ENCODE data around the gene RAD50. TPM values are rescaled to one million over a fixed set of nuclear protein-coding genes. Genes with fewer than 3 reads are reported as not detected.
A peak's percentile ranks its signal among the peaks of the same experiment; 100 is the strongest.
"Not testable (repeated sequence)": the region's sequence is repeated elsewhere in the genome, so short reads cannot be mapped to it uniquely, and the experiment has no call there.

The RAD50 gene
- total and polyA plus RNA-seq, 7 donors: 6.8 to 35.9 (median 28.5) TPM

- Histone ChIP-seq H3K9me3 (no peaks in the 10 kb centered on the region), H3K36me3 (ENCODE audit: insufficient read depth in 1 of 2, low read depth in 1 of 2) (peaks cover 3 to 24% of the 10 kb centered on the region in 2 donors), H3K4me3 (peak overlapping the region; percentile 89), H3K27ac (peak overlapping the region; percentile 85), H3K4me1 (peaks cover 21% of the 10 kb centered on the region), H3K27me3 (ENCODE audit: insufficient read depth in 3 of 3, low read length in 2 of 3) (no peaks in the 10 kb centered on the region)
- DNase-seq: peak; percentile 33 to 55
- intact Hi-C loops (cut with DNase I): no loop called here
- peak; percentile 54 to 73 (median 68) for ATAC-seq
- WGBS, 3 donors: 3 to 8% (median 6%) methylated on average over 15 of the region's 15 CpGs
- no peak for TF ChIP-seq CTCF (IDR thresholded peaks at IDR 0.05)
Measured at GRCh38 chr5:132557478-132558172, 848 bp downstream of the RAD50 start.

DNA sequence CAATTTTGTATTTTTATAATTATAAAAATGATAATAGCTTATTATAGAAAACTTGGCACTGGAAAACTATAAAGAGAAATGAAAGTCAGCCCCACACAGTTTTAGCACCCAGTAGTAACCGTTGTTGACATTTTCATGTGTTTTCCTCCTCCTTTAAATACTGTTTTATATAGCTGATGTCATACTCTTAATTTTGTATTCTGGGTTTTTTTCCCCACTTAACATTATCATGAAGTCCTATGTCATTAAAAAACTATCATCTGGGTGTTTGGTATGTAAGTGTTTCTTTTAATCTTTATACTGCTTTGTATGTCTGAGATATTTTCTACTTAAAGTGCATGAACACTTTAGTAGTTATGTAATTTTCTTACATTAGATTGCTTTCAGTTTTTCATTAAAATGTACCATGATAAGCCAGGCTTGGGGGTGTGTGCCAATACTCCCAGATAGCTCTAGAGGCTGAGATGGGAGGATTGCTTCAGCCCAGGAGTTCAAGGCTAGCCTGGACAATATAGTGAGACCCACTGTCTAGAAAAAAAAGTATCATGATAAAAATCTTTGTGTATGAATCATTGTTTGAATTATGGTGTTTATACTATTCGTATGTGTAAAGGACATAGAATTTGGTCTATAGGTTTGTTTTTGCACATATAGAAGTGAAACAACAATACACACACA lies 2.7 kb downstream of the RAD50 start:
- TF ChIP-seq CTCF (IDR thresholded peaks at IDR 0.05): no peak

GRCh38 chr5:132561601-132562000 lies 4.8 kb downstream of the RAD50 start:
- no peak for ATAC-seq
- no peak for TF ChIP-seq CTCF (IDR thresholded peaks at IDR 0.05)
- no peak overlapping the region for H3K4me3 ChIP-seq
- DNase-seq: no peak
- no peaks in the 10 kb centered on the region for H3K27me3 ChIP-seq (ENCODE audit: insufficient read depth in 3 of 3, low read length in 2 of 3)
- H3K36me3 ChIP-seq (ENCODE audit: insufficient read depth in 1 of 2, low read depth in 1 of 2): peaks cover 3 to 38% of the 10 kb centered on the region in 2 donors
- 94 to 99% (median 97%) methylated on average over 3 of the region's 3 CpGs for WGBS, 3 donors
- intact Hi-C loops (cut with DNase I): no loop called here
- H3K4me1 ChIP-seq: peaks cover 18% of the 10 kb centered on the region
- no peaks in the 10 kb centered on the region for H3K9me3 ChIP-seq
- no peak overlapping the region for H3K27ac ChIP-seq

More for the DNA sequence above, 2.7 kb downstream of the RAD50 start:
- Histone ChIP-seq H3K27ac (no peak overlapping the region), H3K4me1 (peaks cover 21% of the 10 kb centered on the region), H3K4me3 (peak overlapping the region; percentile 89), H3K27me3 (ENCODE audit: insufficient read depth in 3 of 3, low read length in 2 of 3) (no peaks in the 10 kb centered on the region), H3K9me3 (no peaks in the 10 kb centered on the region), H3K36me3 (ENCODE audit: insufficient read depth in 1 of 2, low read depth in 1 of 2) (peaks cover 3 to 32% of the 10 kb centered on the region in 2 donors)
- ATAC-seq: no peak
- DNase-seq: no peak
- 93 to 94% (median 94%) methylated on average over 2 of the region's 2 CpGs for WGBS, 3 donors
- intact Hi-C loops (cut with DNase I): no loop called here

DNA sequence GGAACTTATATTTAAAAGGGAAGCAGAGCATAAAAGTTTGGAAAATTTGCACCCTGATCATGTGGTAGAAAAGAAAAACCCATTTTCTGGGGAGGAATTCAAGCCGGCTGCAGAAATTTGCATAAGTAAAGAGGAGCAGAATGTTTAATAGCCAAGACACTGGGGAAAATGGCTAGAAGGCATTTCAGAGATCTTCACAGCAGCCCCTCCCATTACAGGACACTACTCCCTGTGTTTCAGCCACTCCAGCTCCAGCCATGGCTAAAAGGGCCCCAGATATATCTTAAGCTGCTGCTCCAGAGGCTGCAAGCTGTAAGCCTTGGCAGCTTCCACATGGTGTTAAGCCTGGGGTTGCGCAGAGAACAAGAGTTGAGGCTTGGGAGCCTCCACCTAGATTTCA lies 7.8 kb downstream of the RAD50 start:
- H3K4me3 ChIP-seq; ATAC-seq; DNase-seq; H3K4me1 ChIP-seq; intact Hi-C loops (cut with DNase I); H3K9me3 ChIP-seq; H3K27me3 ChIP-seq (ENCODE audit: insufficient read depth in 3 of 3, low read length in 2 of 3); H3K27ac ChIP-seq: not testable (repeated sequence)
- peaks cover 3 to 39% of the 10 kb centered on the region in 2 donors for H3K36me3 ChIP-seq (ENCODE audit: insufficient read depth in 1 of 2, low read depth in 1 of 2)
- 98% methylated on average over 2 of the region's 2 CpGs for WGBS, 3 donors

GRCh38 chr5:132566657-132567056 lies 9.9 kb downstream of the RAD50 start:
- H3K36me3 ChIP-seq (ENCODE audit: insufficient read depth in 1 of 2, low read depth in 1 of 2): peaks cover 0 to 33% of the 10 kb centered on the region in 2 donors
- no peak overlapping the region for H3K27ac ChIP-seq
- 96 to 100% (median 97%) methylated on average over 1 of the region's 1 CpG for WGBS, 3 donors
- no peaks in the 10 kb centered on the region for H3K4me1 ChIP-seq
- intact Hi-C loops (cut with DNase I): no loop called here
- DNase-seq (no peak), ATAC-seq (no peak)
- no peaks in the 10 kb centered on the region for H3K9me3 ChIP-seq
- H3K27me3 ChIP-seq (ENCODE audit: insufficient read depth in 3 of 3, low read length in 2 of 3): no peaks in the 10 kb centered on the region
- no peak for TF ChIP-seq CTCF (IDR thresholded peaks at IDR 0.05)
- H3K4me3 ChIP-seq: no peak overlapping the region
